Ovary (tissue), 3 donors: ENCODE data around the gene TMEM176B.

Experiments used
- EP300 ChIP-seq: sonication (generic); formaldehyde crosslinking; IDR thresholded peaks from one replicate; pipeline ENCODE4 v1.6.1; 2017; ENCODE audit warnings: antibody characterized with exemption
- TF ChIP-seq, protein P1 (sequence below), 3 donors: fragments of 450-650 bp in 2 of 3; fragments of 200-600 bp in 1 of 3; IDR thresholded peaks; one replicate each; pipeline versions ENCODE4 v1.5.1 to v1.8.0; 2016 to 2022; ENCODE audit warnings: antibody characterized with exemption in 3 of 3, mild to moderate bottlenecking in 1 of 3
- donor health status: DM: no; HTN: no; CAD: no.

DNA sequence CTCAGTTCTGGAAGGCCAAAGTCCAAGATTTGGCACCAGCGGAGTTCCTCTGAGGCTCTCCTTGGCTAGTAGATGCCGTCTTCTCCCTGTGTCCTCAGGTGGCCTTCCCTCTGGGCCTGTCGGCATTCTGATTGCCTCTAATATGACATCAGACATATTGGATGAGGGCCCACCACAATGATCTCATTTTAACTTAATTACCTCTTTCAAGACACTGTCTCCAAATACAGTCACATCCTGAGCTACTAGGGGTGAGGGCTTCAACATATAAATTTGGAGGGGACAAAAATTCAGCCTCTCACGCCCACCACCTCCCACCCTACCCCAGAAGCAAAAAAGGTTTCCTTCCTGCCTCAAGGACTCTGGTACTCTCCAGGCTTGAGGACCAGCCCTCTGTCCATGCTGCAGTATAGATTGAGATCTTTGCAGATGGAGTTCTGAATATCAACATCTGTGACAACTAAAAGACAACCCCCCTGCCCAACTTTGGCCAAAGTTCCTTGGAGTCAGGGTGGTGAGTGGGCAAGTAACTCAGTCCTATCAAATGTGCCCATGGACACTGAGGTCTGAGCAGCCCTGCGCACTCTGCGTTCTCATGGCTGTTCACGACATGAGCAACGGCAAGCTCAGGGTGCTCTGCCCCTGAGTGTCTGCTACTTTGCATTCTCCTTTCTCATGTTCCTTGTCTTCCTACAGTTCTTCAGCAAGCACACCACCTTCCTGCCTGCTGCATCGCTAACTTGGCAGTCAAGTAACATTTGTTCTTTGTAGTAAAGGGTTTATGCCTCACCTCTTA is 11.5 kb downstream of the TMEM176B start:
- TF ChIP-seq, protein P1, sequence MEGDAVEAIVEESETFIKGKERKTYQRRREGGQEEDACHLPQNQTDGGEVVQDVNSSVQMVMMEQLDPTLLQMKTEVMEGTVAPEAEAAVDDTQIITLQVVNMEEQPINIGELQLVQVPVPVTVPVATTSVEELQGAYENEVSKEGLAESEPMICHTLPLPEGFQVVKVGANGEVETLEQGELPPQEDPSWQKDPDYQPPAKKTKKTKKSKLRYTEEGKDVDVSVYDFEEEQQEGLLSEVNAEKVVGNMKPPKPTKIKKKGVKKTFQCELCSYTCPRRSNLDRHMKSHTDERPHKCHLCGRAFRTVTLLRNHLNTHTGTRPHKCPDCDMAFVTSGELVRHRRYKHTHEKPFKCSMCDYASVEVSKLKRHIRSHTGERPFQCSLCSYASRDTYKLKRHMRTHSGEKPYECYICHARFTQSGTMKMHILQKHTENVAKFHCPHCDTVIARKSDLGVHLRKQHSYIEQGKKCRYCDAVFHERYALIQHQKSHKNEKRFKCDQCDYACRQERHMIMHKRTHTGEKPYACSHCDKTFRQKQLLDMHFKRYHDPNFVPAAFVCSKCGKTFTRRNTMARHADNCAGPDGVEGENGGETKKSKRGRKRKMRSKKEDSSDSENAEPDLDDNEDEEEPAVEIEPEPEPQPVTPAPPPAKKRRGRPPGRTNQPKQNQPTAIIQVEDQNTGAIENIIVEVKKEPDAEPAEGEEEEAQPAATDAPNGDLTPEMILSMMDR (IDR thresholded peaks at IDR 0.05): no peak
- TF ChIP-seq EP300: no peak
